ENCODE data around the gene METAP2.

DNA sequence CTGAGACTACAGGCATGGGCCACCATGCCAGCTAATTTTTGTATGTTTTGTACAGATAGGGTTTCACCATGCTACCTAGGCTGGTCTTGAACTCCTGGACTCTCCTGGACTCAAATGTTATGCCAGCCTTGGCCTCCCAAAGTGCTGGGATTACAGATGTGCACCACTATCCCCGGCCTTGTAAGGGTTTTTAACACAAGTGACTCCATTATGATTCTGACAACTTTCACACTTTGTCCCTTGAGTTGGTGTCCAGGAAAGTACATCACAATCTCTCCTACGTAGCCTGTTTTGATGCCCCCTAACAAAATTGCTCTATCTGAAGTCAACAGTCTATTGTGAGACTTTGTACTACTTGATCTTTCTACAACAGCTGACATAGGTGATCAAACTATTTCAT is 11.4 kb upstream of the METAP2 start:
- TF ChIP-seq, protein P1, sequence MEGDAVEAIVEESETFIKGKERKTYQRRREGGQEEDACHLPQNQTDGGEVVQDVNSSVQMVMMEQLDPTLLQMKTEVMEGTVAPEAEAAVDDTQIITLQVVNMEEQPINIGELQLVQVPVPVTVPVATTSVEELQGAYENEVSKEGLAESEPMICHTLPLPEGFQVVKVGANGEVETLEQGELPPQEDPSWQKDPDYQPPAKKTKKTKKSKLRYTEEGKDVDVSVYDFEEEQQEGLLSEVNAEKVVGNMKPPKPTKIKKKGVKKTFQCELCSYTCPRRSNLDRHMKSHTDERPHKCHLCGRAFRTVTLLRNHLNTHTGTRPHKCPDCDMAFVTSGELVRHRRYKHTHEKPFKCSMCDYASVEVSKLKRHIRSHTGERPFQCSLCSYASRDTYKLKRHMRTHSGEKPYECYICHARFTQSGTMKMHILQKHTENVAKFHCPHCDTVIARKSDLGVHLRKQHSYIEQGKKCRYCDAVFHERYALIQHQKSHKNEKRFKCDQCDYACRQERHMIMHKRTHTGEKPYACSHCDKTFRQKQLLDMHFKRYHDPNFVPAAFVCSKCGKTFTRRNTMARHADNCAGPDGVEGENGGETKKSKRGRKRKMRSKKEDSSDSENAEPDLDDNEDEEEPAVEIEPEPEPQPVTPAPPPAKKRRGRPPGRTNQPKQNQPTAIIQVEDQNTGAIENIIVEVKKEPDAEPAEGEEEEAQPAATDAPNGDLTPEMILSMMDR (conservative IDR thresholded peaks at IDR 0.05; ENCODE audit: low read depth in 2 of 2) = no peak
- no peak for TF ChIP-seq EZH2phosphoT487 (IDR thresholded peaks at IDR 0.05; ENCODE audit: unreplicated experiment)
- TF ChIP-seq EZH2 (IDR thresholded peaks at IDR 0.05; ENCODE audit: low read depth, unreplicated experiment) = no peak
- TF ChIP-seq, protein P2, sequence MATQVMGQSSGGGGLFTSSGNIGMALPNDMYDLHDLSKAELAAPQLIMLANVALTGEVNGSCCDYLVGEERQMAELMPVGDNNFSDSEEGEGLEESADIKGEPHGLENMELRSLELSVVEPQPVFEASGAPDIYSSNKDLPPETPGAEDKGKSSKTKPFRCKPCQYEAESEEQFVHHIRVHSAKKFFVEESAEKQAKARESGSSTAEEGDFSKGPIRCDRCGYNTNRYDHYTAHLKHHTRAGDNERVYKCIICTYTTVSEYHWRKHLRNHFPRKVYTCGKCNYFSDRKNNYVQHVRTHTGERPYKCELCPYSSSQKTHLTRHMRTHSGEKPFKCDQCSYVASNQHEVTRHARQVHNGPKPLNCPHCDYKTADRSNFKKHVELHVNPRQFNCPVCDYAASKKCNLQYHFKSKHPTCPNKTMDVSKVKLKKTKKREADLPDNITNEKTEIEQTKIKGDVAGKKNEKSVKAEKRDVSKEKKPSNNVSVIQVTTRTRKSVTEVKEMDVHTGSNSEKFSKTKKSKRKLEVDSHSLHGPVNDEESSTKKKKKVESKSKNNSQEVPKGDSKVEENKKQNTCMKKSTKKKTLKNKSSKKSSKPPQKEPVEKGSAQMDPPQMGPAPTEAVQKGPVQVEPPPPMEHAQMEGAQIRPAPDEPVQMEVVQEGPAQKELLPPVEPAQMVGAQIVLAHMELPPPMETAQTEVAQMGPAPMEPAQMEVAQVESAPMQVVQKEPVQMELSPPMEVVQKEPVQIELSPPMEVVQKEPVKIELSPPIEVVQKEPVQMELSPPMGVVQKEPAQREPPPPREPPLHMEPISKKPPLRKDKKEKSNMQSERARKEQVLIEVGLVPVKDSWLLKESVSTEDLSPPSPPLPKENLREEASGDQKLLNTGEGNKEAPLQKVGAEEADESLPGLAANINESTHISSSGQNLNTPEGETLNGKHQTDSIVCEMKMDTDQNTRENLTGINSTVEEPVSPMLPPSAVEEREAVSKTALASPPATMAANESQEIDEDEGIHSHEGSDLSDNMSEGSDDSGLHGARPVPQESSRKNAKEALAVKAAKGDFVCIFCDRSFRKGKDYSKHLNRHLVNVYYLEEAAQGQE (IDR thresholded peaks at IDR 0.05; ENCODE audit: unreplicated experiment) = no peak
- TF ChIP-seq STAT1 (IDR thresholded peaks at IDR 0.05; ENCODE audit: unreplicated experiment) = no peak
- TF ChIP-seq POLR2AphosphoS5 (IDR thresholded peaks at IDR 0.05; ENCODE audit: low read depth) = no peak
- TF ChIP-seq, protein P3, sequence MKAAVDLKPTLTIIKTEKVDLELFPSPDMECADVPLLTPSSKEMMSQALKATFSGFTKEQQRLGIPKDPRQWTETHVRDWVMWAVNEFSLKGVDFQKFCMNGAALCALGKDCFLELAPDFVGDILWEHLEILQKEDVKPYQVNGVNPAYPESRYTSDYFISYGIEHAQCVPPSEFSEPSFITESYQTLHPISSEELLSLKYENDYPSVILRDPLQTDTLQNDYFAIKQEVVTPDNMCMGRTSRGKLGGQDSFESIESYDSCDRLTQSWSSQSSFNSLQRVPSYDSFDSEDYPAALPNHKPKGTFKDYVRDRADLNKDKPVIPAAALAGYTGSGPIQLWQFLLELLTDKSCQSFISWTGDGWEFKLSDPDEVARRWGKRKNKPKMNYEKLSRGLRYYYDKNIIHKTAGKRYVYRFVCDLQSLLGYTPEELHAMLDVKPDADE (IDR thresholded peaks at IDR 0.05) = no peak

All from GM23338 (cell line).